ENCODE measurements around the gene HDAC8. TPM values are rescaled to one million over a fixed set of nuclear protein-coding genes. Genes with fewer than 3 reads are reported as not detected.
"Not testable (repeated sequence)": the region's sequence is repeated elsewhere in the genome, so short reads cannot be mapped to it uniquely, and the experiment has no call there.

The HDAC8 gene
- total RNA-seq, 1 donor from 2014 or later, result 29.2 TPM

DNA sequence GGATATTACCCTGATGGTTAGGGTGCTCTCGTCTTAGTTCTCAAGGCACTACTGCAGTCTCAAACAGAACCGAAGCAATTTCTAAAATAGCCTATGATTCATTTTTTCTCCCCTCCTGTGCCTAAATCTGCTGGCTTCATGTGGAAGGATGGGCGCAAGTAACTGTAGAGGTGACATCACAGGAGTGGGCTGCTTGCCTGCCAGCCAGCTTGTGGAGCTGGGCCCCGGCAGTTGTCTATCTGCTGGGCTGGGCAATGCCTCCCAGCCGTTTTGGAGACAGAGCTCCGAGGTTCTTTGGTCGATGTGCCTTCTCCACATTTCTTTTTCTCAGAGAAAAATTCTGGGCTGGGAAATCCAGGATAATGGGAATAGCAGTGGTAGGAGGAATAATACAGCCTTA, 232.6 kb downstream of the HDAC8 start:
- Mint-ChIP-seq H3K27ac (no peak overlapping the region), H3K9me3 (no peaks in the 10 kb centered on the region), H3K4me3 (no peak overlapping the region), H3K27me3 (no peaks in the 10 kb centered on the region), H3K4me1 (no peaks in the 10 kb centered on the region), H3K36me3 (ENCODE audit: low read depth) (peaks cover 2% of the 10 kb centered on the region)
- no peak for DNase-seq
- intact Hi-C loops (cut with micrococcal nuclease), result no loop called here

DNA sequence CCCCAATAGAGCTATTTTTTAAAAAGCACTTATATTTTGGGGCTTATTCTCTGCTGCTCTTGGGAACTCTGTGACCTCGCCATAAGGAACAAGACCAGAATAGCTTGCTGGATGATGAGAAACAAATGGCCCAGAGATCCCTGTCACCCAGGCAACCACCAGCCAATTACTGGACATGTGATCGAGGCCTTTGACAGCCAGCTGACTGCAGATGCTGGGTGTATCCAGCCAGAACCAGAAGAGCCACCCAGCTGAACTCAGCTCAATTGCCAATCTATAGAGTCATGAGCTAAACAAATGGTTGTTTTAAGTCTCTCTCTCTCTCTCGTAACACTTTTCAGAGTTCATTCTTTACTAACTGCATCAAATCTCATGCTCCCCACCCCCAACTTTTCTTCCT, 242.5 kb downstream of the HDAC8 start:
- H3K4me3 Mint-ChIP-seq, result no peak overlapping the region
- H3K27me3 Mint-ChIP-seq, result no peaks in the 10 kb centered on the region
- no peaks in the 10 kb centered on the region for H3K9me3 Mint-ChIP-seq
- H3K36me3 Mint-ChIP-seq (ENCODE audit: low read depth), result peaks cover 2% of the 10 kb centered on the region
- H3K27ac Mint-ChIP-seq, result no peak overlapping the region
- DNase-seq, result no peak
- intact Hi-C loops (cut with micrococcal nuclease), result no loop called here
- H3K4me1 Mint-ChIP-seq, result no peaks in the 10 kb centered on the region

DNA sequence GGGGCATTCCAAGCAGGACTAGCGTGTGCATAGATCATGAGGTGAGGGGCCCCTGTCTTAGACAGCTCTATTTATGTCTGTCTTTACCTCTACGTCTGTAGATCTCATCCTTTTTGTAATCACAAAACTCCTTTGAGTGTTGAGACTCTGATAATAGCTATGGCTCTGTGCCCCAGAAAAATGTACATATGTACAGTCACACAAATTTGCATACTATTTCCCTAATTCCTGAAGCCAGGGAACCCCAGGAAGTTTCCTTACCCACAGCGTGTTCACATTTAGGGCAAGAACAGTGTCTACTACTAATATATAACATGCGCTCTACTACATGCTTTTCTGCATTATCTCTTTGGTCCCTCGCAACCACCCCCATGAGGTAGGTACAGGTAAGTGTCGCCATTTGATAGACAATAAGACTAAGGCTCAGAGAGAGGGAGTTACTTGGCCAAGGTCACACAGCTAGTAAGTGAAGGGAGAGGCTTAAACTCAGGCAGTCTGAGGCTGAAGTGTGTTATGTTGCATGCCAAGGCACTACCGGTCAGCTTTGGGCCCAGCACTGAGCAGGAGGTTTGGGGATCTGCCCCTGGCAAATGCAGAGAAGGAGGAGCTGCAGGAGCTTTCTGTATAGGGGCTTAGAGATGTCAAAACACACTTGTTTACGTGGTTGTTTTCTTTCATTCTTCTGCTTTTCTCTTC, 245.9 kb downstream of the HDAC8 start:
- H3K27me3 Mint-ChIP-seq, result no peaks in the 10 kb centered on the region

DNA sequence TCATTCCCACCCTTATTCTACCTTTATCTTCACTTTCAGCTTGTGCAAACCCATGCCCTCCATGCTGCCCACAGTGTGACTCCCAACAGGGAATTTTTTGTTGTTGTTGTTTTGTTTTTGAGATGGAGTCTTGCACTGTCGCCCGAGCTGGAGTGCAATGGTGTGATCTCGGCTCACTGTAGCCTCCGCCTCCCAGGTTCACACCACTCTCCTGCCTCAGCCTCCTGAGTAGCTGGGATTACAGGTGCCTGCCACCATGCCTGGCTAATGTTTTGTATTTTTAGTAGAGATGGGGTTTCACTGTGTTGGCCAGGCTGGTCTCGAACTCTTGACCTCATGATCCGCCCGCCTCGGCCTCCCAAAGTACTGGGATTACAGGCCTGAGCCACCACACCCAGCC, 253.0 kb downstream of the HDAC8 start:
- H3K27me3 Mint-ChIP-seq; DNase-seq; H3K4me3 Mint-ChIP-seq; H3K9me3 Mint-ChIP-seq; intact Hi-C loops (cut with micrococcal nuclease); H3K4me1 Mint-ChIP-seq; H3K27ac Mint-ChIP-seq; H3K36me3 Mint-ChIP-seq (ENCODE audit: low read depth): not testable (repeated sequence)

More for the DNA sequence above, 245.9 kb downstream of the HDAC8 start:
- DNase-seq, result no peak
- H3K9me3 Mint-ChIP-seq, result no peaks in the 10 kb centered on the region
- peaks cover 2% of the 10 kb centered on the region for H3K36me3 Mint-ChIP-seq (ENCODE audit: low read depth)
- H3K27ac Mint-ChIP-seq, result no peak overlapping the region
- H3K4me1 Mint-ChIP-seq, result no peaks in the 10 kb centered on the region
- intact Hi-C loops (cut with micrococcal nuclease), result no loop called here
- H3K4me3 Mint-ChIP-seq, result no peak overlapping the region

DNA sequence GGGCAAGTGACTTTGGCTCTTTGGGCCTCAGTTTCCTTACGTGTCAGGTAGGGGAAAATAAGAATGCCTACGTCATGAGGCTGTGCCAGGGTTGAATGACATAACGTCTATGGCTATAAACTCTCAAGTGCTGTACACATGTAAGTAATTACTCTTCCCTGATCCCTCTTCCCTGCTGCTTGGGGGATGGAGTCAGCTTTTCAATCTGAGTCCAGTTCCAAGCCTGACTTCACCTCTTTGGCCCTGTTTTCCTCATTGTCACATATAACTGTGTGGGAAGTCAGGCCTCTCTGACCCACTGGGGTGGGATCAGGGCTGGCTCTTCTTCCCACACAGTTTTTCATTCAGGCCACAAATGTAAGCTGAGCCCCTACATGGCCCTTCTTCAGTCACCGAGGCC, 255.5 kb downstream of the HDAC8 start:
- Mint-ChIP-seq H3K4me1 (no peaks in the 10 kb centered on the region), H3K4me3 (no peak overlapping the region), H3K27me3 (peaks cover 3% of the 10 kb centered on the region), H3K36me3 (ENCODE audit: low read depth) (no peaks in the 10 kb centered on the region), H3K27ac (no peak overlapping the region), H3K9me3 (no peaks in the 10 kb centered on the region)
- intact Hi-C loops (cut with micrococcal nuclease), result no loop called here
- DNase-seq, result no peak

DNA sequence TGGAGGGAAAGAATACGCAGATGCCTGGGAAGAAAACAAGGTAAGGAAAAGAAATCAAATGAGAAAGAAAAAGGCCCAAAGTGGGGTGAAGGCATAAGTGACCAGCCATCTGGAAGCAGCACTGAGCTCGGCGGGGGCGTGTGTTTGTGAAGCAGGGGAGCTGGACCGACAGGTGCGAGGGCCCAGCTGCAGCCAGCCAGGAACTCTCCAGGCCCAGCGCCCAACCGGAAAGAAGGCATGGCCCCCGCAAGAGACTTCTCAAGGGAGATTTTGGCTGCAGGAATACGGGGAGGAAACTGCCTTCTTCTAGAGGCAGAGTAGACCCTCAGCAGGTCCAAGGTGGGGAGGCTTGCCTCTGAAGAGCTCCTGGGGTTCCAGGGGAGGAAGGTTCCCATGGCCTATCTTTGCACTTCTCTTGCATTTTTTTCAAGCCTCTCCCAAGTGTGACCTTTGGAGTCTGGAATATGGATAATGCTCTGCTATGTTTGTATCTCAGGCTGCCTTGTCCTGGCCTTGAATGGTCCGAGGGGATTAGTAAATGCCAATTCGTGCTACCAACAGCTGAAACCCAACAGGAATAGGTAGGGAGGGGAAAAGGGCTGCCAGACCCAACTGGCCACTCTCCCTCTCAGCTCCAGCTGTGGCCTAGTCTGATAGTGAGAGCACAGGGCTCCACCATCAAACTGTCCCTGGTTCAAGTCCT, 256.1 kb downstream of the HDAC8 start:
- H3K4me1 Mint-ChIP-seq, result no peaks in the 10 kb centered on the region
- peaks cover 3% of the 10 kb centered on the region for H3K27me3 Mint-ChIP-seq
- DNase-seq, result no peak
- H3K4me3 Mint-ChIP-seq, result no peak overlapping the region
- no peak overlapping the region for H3K27ac Mint-ChIP-seq
- intact Hi-C loops (cut with micrococcal nuclease), result no loop called here
- H3K9me3 Mint-ChIP-seq, result no peaks in the 10 kb centered on the region
- H3K36me3 Mint-ChIP-seq (ENCODE audit: low read depth), result no peaks in the 10 kb centered on the region

DNA sequence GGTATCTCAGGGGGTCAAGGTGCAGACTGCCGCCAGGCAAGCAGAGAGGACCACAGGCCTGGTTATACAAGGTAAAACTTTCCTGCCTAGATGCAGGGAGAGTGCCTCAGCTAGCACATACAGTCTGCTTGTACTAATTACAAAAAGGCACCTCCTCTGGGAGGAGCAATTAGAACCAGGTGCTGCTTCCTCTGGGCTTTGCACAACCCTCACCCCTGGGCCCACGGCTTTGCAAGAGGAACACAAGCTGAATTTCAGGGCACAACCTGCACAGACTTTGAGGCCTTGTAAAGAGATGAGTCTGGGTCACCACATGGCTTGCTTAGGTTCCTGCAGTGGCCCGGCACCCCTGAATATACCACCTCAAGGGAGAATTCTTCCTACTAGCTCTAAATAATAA, 257.8 kb downstream of the HDAC8 start:
- H3K4me3 Mint-ChIP-seq, result no peak overlapping the region
- no peaks in the 10 kb centered on the region for H3K9me3 Mint-ChIP-seq
- no peak for DNase-seq
- peaks cover 4% of the 10 kb centered on the region for H3K27me3 Mint-ChIP-seq
- H3K4me1 Mint-ChIP-seq, result no peaks in the 10 kb centered on the region
- intact Hi-C loops (cut with micrococcal nuclease), result no loop called here
- no peaks in the 10 kb centered on the region for H3K36me3 Mint-ChIP-seq (ENCODE audit: low read depth)
- no peak overlapping the region for H3K27ac Mint-ChIP-seq

DNA sequence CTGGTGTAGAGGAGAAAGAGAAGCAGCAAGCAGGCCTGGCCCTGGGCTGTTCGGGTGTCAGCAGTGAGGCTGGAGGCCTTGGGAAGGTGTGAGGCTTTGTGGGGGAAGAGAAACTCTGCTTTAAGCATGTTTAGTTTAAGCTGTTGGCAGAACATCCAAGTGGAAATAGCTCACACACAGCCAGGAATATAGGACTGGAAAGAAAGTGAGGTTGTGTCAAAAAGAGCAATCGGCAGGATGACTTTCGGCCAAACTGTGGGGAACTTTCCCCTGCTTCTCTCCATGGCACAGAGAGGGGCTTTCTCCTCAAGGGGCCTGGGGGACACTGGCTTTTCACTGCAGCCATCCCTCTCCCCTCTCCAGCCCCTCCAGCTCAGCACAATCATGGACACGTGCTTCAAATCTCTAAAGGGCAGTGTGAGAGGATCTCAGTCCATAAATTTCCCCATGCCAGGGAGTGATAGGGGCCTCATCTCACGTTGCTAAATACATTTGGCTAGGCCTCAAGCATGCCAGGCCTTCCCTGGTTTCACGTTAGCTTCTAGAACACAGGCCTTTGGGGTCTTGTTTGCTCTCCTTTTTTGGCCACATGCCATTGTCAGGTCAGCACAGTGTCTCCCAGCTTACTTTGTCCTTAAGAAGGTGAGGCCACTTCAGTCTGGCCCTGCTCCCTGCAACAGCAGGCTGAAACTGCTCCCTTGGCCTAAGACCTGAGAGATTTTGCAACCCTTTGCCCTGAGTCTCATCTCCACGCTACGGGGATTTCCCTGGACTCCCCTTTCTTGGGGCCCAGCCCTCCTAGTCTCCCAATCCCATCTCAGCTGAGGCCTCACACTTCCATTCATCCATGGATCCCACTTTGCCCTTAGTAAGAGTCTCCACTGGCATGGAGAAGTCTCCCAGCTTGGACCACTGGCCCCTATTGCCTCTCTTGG, 258.7 kb downstream of the HDAC8 start:
- H3K9me3 Mint-ChIP-seq, result no peaks in the 10 kb centered on the region
- H3K27me3 Mint-ChIP-seq, result peaks cover 14% of the 10 kb centered on the region
- no peak for DNase-seq
- no peaks in the 10 kb centered on the region for H3K4me1 Mint-ChIP-seq
- no peaks in the 10 kb centered on the region for H3K36me3 Mint-ChIP-seq (ENCODE audit: low read depth)
- no peak overlapping the region for H3K27ac Mint-ChIP-seq
- intact Hi-C loops (cut with micrococcal nuclease), result no loop called here
- no peak overlapping the region for H3K4me3 Mint-ChIP-seq

DNA sequence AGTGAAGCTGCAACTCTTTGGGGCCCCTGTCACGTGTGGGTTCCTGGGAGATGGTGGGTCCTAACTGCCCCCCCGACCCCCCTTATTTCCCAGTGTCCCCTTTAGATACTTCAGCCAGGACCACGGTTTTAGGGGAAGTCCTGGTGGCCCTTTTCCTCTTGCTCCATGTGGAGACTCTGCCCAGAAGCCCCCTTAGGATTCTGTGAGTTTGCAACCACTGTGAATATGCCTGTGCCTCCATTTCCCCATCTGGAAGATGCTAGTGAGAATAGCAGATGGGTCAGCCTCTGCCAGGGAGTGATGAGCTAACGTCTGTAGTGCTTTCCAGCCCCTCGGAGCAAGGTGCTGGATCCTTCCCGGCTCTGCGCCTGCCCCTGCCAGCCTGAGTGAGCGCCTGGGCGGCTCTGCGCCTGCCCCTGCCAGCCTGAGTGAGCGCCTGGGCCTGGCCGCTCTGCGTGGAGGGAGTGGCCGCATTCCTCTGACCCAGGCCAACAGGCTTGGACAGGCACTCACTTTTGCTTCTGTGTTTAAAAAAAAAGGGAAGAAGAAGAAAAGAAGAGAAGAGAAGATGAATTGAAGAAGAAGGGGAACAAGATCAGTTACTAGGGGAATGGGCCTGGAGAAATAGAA, 260.2 kb downstream of the HDAC8 start:
- Mint-ChIP-seq H3K27ac (no peak overlapping the region), H3K36me3 (ENCODE audit: low read depth) (no peaks in the 10 kb centered on the region), H3K27me3 (peaks cover 25% of the 10 kb centered on the region), H3K9me3 (no peaks in the 10 kb centered on the region), H3K4me1 (peaks cover 8% of the 10 kb centered on the region), H3K4me3 (no peak overlapping the region)
- DNase-seq, result no peak
- intact Hi-C loops (cut with micrococcal nuclease), result no loop called here

DNA sequence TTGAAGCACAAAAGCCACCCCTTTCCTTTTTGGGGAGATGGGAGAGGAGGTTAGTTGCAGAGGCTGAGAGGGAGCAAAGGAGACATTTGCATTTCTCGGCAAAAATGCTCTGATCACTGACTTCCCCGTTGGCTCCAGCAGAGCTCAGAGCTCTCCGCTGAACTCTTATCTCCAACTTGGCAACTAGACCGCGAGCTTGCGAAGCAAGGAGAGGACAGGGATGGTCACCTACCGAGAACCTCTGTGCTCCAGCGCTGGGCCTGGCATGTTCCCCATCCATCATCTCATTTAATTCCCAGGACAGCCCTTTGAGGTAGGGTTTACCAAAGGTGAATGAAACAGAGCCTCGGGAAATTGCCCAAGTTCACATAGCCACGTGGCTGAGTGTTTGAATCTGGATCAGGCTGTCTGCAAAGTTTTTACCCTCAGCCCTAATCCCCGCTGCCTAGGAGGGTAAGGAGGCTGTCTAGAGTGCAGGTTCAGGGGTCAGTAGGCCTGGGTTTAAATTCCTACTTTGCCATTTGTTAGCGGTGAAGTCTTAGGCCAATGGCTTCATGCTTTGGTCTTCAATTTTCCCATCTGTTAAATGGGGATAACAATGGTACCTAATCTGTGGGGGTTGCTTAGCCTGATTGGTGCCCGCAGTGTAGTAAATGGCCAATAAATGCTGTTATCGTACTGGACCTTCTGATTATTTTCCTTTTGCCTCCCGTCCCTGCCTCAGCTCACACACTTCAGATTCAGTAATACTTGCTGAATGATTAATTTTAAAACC, 263.2 kb downstream of the HDAC8 start:
- H3K27ac Mint-ChIP-seq, result no peak overlapping the region
- peaks cover 40% of the 10 kb centered on the region for H3K27me3 Mint-ChIP-seq
- H3K4me3 Mint-ChIP-seq, result peak overlapping the region; percentile 35
- intact Hi-C loops (cut with micrococcal nuclease), result loop anchor here (2.0 to 5.0 kb wide), 3 partner anchors 38 to 405 kb away; partner anchors contain the start of gene PHKA1
- no peak for DNase-seq
- peaks cover 19% of the 10 kb centered on the region for H3K4me1 Mint-ChIP-seq
- H3K9me3 Mint-ChIP-seq, result no peaks in the 10 kb centered on the region
- no peaks in the 10 kb centered on the region for H3K36me3 Mint-ChIP-seq (ENCODE audit: low read depth)

DNA sequence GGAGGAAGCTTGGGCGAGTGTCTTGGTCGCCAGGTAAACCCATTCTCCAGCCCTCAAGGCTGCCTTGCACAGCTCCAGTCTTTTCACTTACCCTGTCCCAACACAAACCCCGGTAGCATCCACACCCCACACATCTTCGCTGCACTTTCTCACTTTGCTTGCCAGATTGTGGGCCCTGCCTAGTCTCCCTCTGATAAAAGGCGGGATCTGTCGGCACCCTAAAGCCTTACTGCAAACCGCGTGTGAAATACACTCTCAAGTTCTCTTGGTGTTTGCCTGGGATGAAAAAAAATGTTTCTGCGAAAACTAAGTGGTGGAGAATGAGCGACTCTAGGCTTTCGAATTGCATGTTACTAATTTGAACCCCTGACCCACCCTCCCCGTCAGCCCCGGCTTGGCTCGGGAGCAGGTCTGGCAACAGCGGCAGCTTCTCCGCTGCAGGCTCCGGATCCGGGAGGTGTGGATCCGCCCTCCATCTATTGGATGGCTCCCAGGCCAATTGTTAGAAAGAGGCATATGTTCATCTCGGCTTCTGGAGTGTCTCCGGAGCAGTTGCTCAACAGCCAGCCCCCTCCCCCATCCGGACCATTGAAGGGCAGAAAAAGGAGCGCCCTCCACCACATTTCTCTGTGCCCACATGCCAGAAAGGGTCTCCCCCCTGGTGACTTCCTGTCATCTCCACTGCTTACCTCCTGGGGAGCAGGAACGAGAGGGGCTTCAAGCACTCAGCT, 263.9 kb downstream of the HDAC8 start:
- peak; percentile 74 for DNase-seq
- Mint-ChIP-seq H3K27ac (no peak overlapping the region), H3K4me3 (peak overlapping the region; percentile 62), H3K4me1 (peaks cover 21% of the 10 kb centered on the region), H3K9me3 (no peaks in the 10 kb centered on the region), H3K27me3 (peaks cover 46% of the 10 kb centered on the region), H3K36me3 (ENCODE audit: low read depth) (no peaks in the 10 kb centered on the region)
- intact Hi-C loops (cut with micrococcal nuclease), result loop anchor here (2.0 to 5.0 kb wide), 3 partner anchors 39 to 406 kb away; partner anchors contain the start of gene PHKA1

DNA sequence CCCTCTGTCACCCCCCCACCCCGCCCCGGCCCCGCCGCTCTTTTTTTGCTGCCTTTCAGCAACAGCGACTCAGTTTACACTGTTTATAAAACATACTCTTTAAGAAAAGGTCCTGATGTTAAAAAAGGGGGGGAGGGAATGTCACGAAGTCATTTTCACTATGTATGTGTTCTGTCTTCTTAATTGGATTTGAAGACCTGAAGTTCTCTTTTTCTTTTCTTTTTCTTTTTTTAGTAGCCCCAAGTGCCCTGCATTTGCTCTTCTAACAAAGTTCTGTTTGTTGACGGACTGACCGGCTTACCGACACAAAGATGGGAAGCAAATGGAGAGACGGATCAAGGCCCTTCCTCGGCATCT, 264.5 kb downstream of the HDAC8 start:
- Mint-ChIP-seq H3K27ac (no peak overlapping the region), H3K36me3 (ENCODE audit: low read depth) (no peaks in the 10 kb centered on the region), H3K9me3 (no peaks in the 10 kb centered on the region), H3K4me1 (peaks cover 21% of the 10 kb centered on the region), H3K27me3 (peaks cover 49% of the 10 kb centered on the region), H3K4me3 (peak overlapping the region; percentile 62)
- no peak for DNase-seq
- intact Hi-C loops (cut with micrococcal nuclease), result loop anchor here (2.0 to 5.0 kb wide), 3 partner anchors 39 to 407 kb away; partner anchors contain the start of gene PHKA1

Measured in activated CD4-positive, alpha-beta T cell treated with anti-CD3 and anti-CD28 coated beads, Interleukin-2, amount 10 ng/mL, durations not matched to agents 24 days and 14 days (primary cell).